Liver (tissue), 9 donors: ENCODE measurements around the gene CCDC9B. TPM values are rescaled to one million over a fixed set of nuclear protein-coding genes. Genes with fewer than 3 reads are reported as not detected.

Experiments
- DNase-seq: peaks from one replicate; pipeline ENCODE4 v3.0.0-alpha.2; 2017; ENCODE audit warnings: low spot score
- H3K27ac ChIP-seq, 2 donors: one replicate each; pipeline ENCODE4 v1.7.0; 2013; ENCODE audit warnings: inconsistent platforms in 2 of 2, low read length in 2 of 2, control low read depth in 1 of 2, low read depth in 1 of 2, mild to moderate bottlenecking in 1 of 2
- H3K27me3 ChIP-seq, 4 donors: one replicate each; pipeline versions ENCODE4 v1.6.1 to v1.7.0; 2013; ENCODE audit warnings: low read length in 3 of 4, inconsistent platforms in 1 of 4, mild to moderate bottlenecking in 1 of 4, moderate library complexity in 1 of 4; ENCODE audit not compliant: control insufficient read depth in 4 of 4, insufficient read depth in 4 of 4
- H3K36me3 ChIP-seq, 4 donors: one replicate each; pipeline versions ENCODE4 v1.6.1 to v1.7.0; 2013; ENCODE audit warnings: low read length in 3 of 4, mild to moderate bottlenecking in 3 of 4, low read depth in 1 of 4, moderate library complexity in 1 of 4; ENCODE audit not compliant: control insufficient read depth in 4 of 4, insufficient read depth in 3 of 4
- H3K4me1 ChIP-seq, 4 donors: one replicate each; pipeline versions ENCODE4 v1.6.1 to v1.7.0; 2013; ENCODE audit warnings: low read length in 3 of 4, mild to moderate bottlenecking in 3 of 4, moderate library complexity in 1 of 4; ENCODE audit not compliant: control insufficient read depth in 4 of 4, insufficient read depth in 4 of 4
- H3K4me3 ChIP-seq, 3 donors: one replicate each; pipeline versions ENCODE4 v1.6.1 to v1.7.0; 2013; ENCODE audit warnings: low read length in 3 of 3, control low read depth in 1 of 3, low read depth in 1 of 3, mild to moderate bottlenecking in 1 of 3
- H3K9ac ChIP-seq, 2 donors: one replicate each; pipeline ENCODE4 v1.7.0; 2013; ENCODE audit warnings: low read length in 2 of 2, mild to moderate bottlenecking in 2 of 2, moderate library complexity in 2 of 2, control low read depth in 1 of 2, low read depth in 1 of 2
- H3K9me3 ChIP-seq, 4 donors: one replicate each; pipeline versions ENCODE4 v1.6.1 to v1.7.0; 2013; ENCODE audit warnings: low read length in 3 of 4; ENCODE audit not compliant: control insufficient read depth in 4 of 4
- ATF3 ChIP-seq: IDR thresholded peaks from 2 replicates; pipeline ENCODE4 v1.6.1; 2016; ENCODE audit warnings: antibody characterized with exemption
- CTCF ChIP-seq: fragments of 150-350 bp; IDR thresholded peaks from 2 replicates; pipeline ENCODE4 v1.5.1; 2017; ENCODE audit warnings: improper control_type of control experiment, low read depth, low read length; ENCODE audit not compliant: missing input control
- EGR1 ChIP-seq, 2 donors: IDR thresholded peaks; 2 replicates each; pipeline ENCODE4 v1.6.1; 2016 to 2018; ENCODE audit warnings: antibody characterized with exemption in 2 of 2, low read depth in 2 of 2
- FOXA1 ChIP-seq: IDR thresholded peaks from 2 replicates; pipeline ENCODE4 v1.6.1; 2016; ENCODE audit warnings: antibody characterized with exemption
- FOXA2 ChIP-seq: IDR thresholded peaks from 2 replicates; pipeline ENCODE4 v1.6.1; 2016; ENCODE audit warnings: antibody characterized with exemption
- GABPA ChIP-seq, 2 donors: IDR thresholded peaks in 1 of 2; conservative IDR thresholded peaks in 1 of 2; 2 replicates each; pipeline ENCODE4 v1.6.1; 2016; ENCODE audit warnings: antibody characterized with exemption in 2 of 2, mild to moderate bottlenecking in 1 of 2, moderate library complexity in 1 of 2
- HNF4A ChIP-seq, 2 donors: conservative IDR thresholded peaks; 2 replicates each; pipeline ENCODE4 v1.6.1; 2016; ENCODE audit warnings: antibody characterized with exemption in 2 of 2, mild to moderate bottlenecking in 2 of 2
- HNF4G ChIP-seq: IDR thresholded peaks from 2 replicates; pipeline ENCODE4 v1.6.1; 2016; ENCODE audit warnings: antibody characterized with exemption
- JUND ChIP-seq, 2 donors: IDR thresholded peaks; 2 replicates each; pipeline ENCODE4 v1.6.1; 2016; ENCODE audit warnings: antibody characterized with exemption in 2 of 2
- MAX ChIP-seq: IDR thresholded peaks from 2 replicates; pipeline ENCODE4 v1.6.1; 2016; ENCODE audit warnings: antibody characterized with exemption
- NR2F2 ChIP-seq: IDR thresholded peaks from 2 replicates; pipeline ENCODE4 v1.6.1; 2016; ENCODE audit warnings: antibody characterized with exemption
- RAD21 ChIP-seq, 2 donors: IDR thresholded peaks; 2 replicates each; pipeline ENCODE4 v1.6.1; 2016; ENCODE audit warnings: antibody characterized with exemption in 2 of 2, mild to moderate bottlenecking in 2 of 2
- REST ChIP-seq: IDR thresholded peaks from 2 replicates; pipeline ENCODE4 v1.6.1; 2016; ENCODE audit warnings: antibody characterized with exemption, mild to moderate bottlenecking
- RXRA ChIP-seq, 2 donors: IDR thresholded peaks; 2 replicates each; pipeline ENCODE4 v1.6.1; 2017 to 2018; ENCODE audit warnings: antibody characterized with exemption in 2 of 2, mild to moderate bottlenecking in 1 of 2
- SP1 ChIP-seq: IDR thresholded peaks from 2 replicates; pipeline ENCODE4 v1.6.1; 2018; ENCODE audit warnings: antibody characterized with exemption, mild to moderate bottlenecking
- TAF1 ChIP-seq: conservative IDR thresholded peaks from 2 replicates; pipeline ENCODE4 v1.6.1; 2016; ENCODE audit warnings: antibody characterized with exemption, mild to moderate bottlenecking
- YY1 ChIP-seq: IDR thresholded peaks from 2 replicates; pipeline ENCODE4 v1.6.1; 2016; ENCODE audit warnings: antibody characterized with exemption, mild to moderate bottlenecking
- ZBTB33 ChIP-seq: IDR thresholded peaks from 2 replicates; pipeline ENCODE4 v1.6.1; 2016; ENCODE audit warnings: antibody characterized with exemption
- WGBS: extraction: QIAGEN DNeasy Blood & Tissue Kit; methylation state at CpG from one replicate; pipeline ENCODE4 v1.1.7; 2013; 5-methylcytosine and 5-hydroxymethylcytosine counted together
- polyA plus RNA-seq, 2 donors: library from polyadenylated mRNA; stranded (reverse) in 1 of 2; unstranded in 1 of 2; fragments of 200-250 nt in 1 of 2; fragments of >200 nt in 1 of 2; fragmentation: Nextera tagmentation in 1 of 2; extraction: Ambion mirVana in 1 of 2; gene quantifications; one replicate each; pipeline versions ENCODE4 v1.2.1 to v1.2.3, GENCODE V29; 2013 to 2015
- total RNA-seq, 2 donors: library from RNA; depleted of rRNA; stranded (reverse); fragments of >200 nt; gene quantifications; one replicate each; pipeline ENCODE4 v1.2.3, GENCODE V29; 2014
- donor health status: healthy.
- donor health status: healthy.
- donor health status: healthy.
- donor health status: healthy.
- donor health status: healthy.

The CCDC9B gene
- total and polyA plus RNA-seq, 4 donors: 0.43 to 4.4 (median 0.73) TPM

- H3K27me3 ChIP-seq: no peaks in the 10 kb centered on the region
- no peaks in the 10 kb centered on the region for H3K4me1 ChIP-seq
- no peak overlapping the region for H3K27ac ChIP-seq
- H3K9ac ChIP-seq: no peak overlapping the region
- peaks cover 0 to 4% (median 0%) of the 10 kb centered on the region in 4 donors for H3K9me3 ChIP-seq
- peaks cover 0 to 2% (median 0%) of the 10 kb centered on the region in 4 donors for H3K36me3 ChIP-seq
- DNase-seq: no peak
- no peak overlapping the region for H3K4me3 ChIP-seq
- TF ChIP-seq NR2F2: no peak
- no peak for TF ChIP-seq HNF4A (conservative IDR thresholded peaks at IDR 0.05)
- no peak for TF ChIP-seq RXRA (IDR thresholded peaks at IDR 0.05)
- no peak for TF ChIP-seq HNF4G
- TF ChIP-seq YY1: no peak
- no peak for TF ChIP-seq FOXA1
- no peak for TF ChIP-seq SP1
- no peak for TF ChIP-seq MAX
- no peak for TF ChIP-seq GABPA (IDR thresholded peaks at IDR 0.05 in 1 of 2, conservative IDR thresholded peaks at IDR 0.05 in 1 of 2)
- TF ChIP-seq FOXA2: no peak
- TF ChIP-seq REST: no peak
- no peak for TF ChIP-seq RAD21 (IDR thresholded peaks at IDR 0.05)
- TF ChIP-seq TAF1: no peak
- no peak for TF ChIP-seq ATF3
- TF ChIP-seq ZBTB33: no peak
- TF ChIP-seq EGR1 (IDR thresholded peaks at IDR 0.05; ENCODE audit: low read depth in 2 of 2): no peak
- no peak for TF ChIP-seq JUND (IDR thresholded peaks at IDR 0.05)
- TF ChIP-seq CTCF: no peak
- 95% methylated on average over 10 of the region's 10 CpGs for WGBS
Measured at GRCh38 chr15:40297356-40297755, 43.4 kb downstream of the CCDC9B start.
